ENCODE data around the gene BCAS3.

BCAS3 gene

GRCh38 chr17:61155590-61156237 is 478.1 kb downstream of the BCAS3 start:
- no peak for DNase-seq (ENCODE audit: low read depth in 2 of 2)

GRCh38 chr17:61157246-61157886 is 479.7 kb downstream of the BCAS3 start:
- no peak for DNase-seq (ENCODE audit: low read depth in 2 of 2)

- no peak for DNase-seq (ENCODE audit: low read depth in 2 of 2)
Observed at GRCh38 chr17:61158376-61158775, 480.7 kb downstream of the BCAS3 start.

- no peak for DNase-seq (ENCODE audit: low read depth in 2 of 2)
Observed at GRCh38 chr17:61159221-61159814, 481.7 kb downstream of the BCAS3 start.

- DNase-seq (ENCODE audit: low read depth in 2 of 2): no peak
Observed at GRCh38 chr17:61160204-61160603, 482.6 kb downstream of the BCAS3 start.

- DNase-seq (ENCODE audit: low read depth in 2 of 2): no peak
Observed at GRCh38 chr17:61160789-61161445, 483.3 kb downstream of the BCAS3 start.

GRCh38 chr17:61161615-61162134 is 484.0 kb downstream of the BCAS3 start:
- DNase-seq (ENCODE audit: low read depth in 2 of 2): no peak

GRCh38 chr17:61164517-61164916 is 486.9 kb downstream of the BCAS3 start:
- DNase-seq (ENCODE audit: low read depth in 2 of 2): no peak

GRCh38 chr17:61167075-61167474 is 489.4 kb downstream of the BCAS3 start:
- DNase-seq (ENCODE audit: low read depth in 2 of 2): no peak

GRCh38 chr17:61168506-61168905 is 490.9 kb downstream of the BCAS3 start:
- no peak for DNase-seq (ENCODE audit: low read depth in 2 of 2)

- no peak for DNase-seq (ENCODE audit: low read depth in 2 of 2)
Observed at GRCh38 chr17:61174310-61174709, 496.7 kb downstream of the BCAS3 start.

- no peak for DNase-seq (ENCODE audit: low read depth in 2 of 2)
Observed at GRCh38 chr17:61175298-61176142, 497.9 kb downstream of the BCAS3 start.

- no peak for DNase-seq (ENCODE audit: low read depth in 2 of 2)
Observed at GRCh38 chr17:61177351-61177750, 499.7 kb downstream of the BCAS3 start.

GRCh38 chr17:61178284-61178683 is 500.6 kb downstream of the BCAS3 start:
- no peak for DNase-seq (ENCODE audit: low read depth in 2 of 2)

- DNase-seq (ENCODE audit: low read depth in 2 of 2): no peak
Observed at GRCh38 chr17:61179380-61179806, 501.7 kb downstream of the BCAS3 start.

GRCh38 chr17:61183793-61184192 is 506.1 kb downstream of the BCAS3 start:
- DNase-seq (ENCODE audit: low read depth in 2 of 2): no peak

- DNase-seq (ENCODE audit: low read depth in 2 of 2): no peak
Observed at GRCh38 chr17:61185385-61185784, 507.7 kb downstream of the BCAS3 start.

GRCh38 chr17:61187038-61187437 is 509.4 kb downstream of the BCAS3 start:
- DNase-seq (ENCODE audit: low read depth in 2 of 2): no peak

GRCh38 chr17:61188081-61188480 is 510.4 kb downstream of the BCAS3 start:
- no peak for DNase-seq (ENCODE audit: low read depth in 2 of 2)

- DNase-seq (ENCODE audit: low read depth in 2 of 2): no peak
Observed at GRCh38 chr17:61189968-61190367, 512.3 kb downstream of the BCAS3 start.

- no peak for DNase-seq (ENCODE audit: low read depth in 2 of 2)
Observed at GRCh38 chr17:61196302-61196704, 518.7 kb downstream of the BCAS3 start.

- no peak for DNase-seq (ENCODE audit: low read depth in 2 of 2)
Observed at GRCh38 chr17:61196799-61197198, 519.1 kb downstream of the BCAS3 start.

All from stimulated activated CD4-positive, alpha-beta T cell treated with anti-CD3 and anti-CD28 coated beads, Interleukin-15, amount 100 ng/mL, for 48 hours (primary cell).